Ammon's horn (tissue), 1 donor: Measurements from ENCODE around the gene EIF4G3.
"Not testable (repeated sequence)": the region's sequence is repeated elsewhere in the genome, so short reads cannot be mapped to it uniquely, and the experiment has no call there.

Experiments used
- DNase-seq: peaks from one replicate; pipeline ENCODE4 v3.0.0-alpha.2; 2016; ENCODE audit warnings: low spot score

EIF4G3 gene

GRCh38 chr1:21100481-21100921, 76.2 kb downstream of the EIF4G3 start:
- DNase-seq = peak; percentile 11

- no peak for DNase-seq
Observed at GRCh38 chr1:21099869-21100131, 76.9 kb downstream of the EIF4G3 start.

DNA sequence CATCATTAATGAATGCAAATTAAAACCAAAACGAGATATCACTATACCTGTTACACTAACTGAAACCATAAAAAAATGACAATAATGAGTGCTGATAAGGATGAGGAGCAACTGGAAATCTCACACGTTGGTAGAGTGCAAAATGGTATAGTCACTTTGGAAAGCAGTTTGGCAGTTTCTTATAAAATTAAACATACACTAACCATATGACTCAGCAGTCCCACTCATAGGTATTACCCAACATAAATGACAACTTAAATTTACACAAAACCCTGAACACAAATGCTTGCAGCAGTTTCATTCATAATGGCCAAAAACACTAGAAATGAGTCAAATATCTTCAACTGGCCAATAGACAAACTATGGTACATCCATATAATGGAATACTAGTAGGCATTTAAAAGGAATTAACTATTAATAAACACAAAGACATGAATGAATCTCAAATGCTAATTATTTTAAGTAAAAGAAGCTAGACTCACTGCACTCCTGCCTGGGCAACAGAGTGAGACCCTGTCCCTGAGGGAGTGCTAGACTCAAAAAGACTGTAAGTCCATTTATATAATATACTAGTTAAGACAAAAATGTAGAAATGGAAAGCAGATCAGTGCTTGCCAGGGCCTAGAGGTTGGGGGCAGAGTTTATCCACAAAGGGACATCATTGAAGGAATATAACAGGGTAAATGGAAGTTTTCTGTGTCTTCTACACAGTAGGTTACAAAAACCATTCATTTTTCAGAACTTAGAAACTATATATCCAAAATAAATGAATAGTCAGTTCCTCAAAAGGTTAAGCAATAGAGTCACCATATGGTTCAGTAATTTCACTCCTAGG, 77.4 kb downstream of the EIF4G3 start:
- no peak for DNase-seq

DNA sequence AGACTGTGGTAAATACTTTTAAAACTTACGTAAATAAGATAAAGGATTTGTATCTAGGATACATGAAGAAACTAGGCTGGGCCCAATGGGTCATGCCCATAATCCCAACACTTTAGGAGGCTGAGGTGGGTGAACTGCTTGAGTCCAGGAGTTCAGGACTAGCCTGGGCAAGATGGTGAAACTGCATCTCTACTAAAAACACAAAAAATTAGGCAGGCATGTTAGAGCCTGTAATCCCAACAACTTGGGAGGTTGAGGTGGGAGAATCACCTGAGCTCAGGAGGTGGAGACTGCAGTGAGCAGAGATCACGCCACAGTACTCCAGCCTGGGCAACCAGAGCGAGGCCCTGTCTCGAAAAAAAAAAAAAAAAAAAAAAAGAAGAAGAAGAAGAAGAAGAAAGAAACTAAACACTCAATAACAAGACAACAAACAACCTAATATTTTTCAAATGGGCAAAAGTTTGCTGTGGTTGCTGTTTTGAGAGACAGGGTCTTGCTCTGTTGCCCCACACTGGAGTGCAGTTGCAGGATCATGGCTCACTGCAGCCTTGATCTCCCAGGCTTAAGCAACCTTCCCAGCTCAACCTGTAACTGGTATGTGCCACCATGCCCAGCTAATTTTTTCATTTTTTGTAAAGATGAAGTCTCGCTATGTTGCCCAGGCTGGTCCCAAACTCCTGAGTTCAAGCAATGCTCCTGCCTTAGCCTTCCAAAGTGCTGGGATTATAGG, 78.3 kb downstream of the EIF4G3 start:
- DNase-seq = no peak

GRCh38 chr1:21097729-21098128, 79.0 kb downstream of the EIF4G3 start:
- no peak for DNase-seq

GRCh38 chr1:21095976-21096375, 80.7 kb downstream of the EIF4G3 start:
- DNase-seq = no peak

DNA sequence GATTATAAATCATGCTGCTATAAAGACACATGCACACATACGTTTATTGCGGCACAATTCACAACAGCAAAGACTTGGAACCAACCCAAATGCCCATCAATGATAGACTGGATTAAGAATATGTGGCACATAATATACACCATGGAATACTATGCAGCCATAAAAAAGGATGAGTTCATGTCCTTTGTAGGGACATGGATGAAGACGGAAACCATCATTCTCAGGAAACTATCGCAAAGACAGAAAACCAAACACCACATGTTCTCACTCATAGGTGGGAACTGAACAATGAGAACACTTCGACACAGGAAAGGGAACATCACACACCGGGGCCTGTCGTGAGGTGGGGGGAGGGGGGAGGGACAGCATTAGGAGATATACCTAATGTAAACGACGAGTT, 82.4 kb downstream of the EIF4G3 start:
- not testable (repeated sequence) for DNase-seq

DNA sequence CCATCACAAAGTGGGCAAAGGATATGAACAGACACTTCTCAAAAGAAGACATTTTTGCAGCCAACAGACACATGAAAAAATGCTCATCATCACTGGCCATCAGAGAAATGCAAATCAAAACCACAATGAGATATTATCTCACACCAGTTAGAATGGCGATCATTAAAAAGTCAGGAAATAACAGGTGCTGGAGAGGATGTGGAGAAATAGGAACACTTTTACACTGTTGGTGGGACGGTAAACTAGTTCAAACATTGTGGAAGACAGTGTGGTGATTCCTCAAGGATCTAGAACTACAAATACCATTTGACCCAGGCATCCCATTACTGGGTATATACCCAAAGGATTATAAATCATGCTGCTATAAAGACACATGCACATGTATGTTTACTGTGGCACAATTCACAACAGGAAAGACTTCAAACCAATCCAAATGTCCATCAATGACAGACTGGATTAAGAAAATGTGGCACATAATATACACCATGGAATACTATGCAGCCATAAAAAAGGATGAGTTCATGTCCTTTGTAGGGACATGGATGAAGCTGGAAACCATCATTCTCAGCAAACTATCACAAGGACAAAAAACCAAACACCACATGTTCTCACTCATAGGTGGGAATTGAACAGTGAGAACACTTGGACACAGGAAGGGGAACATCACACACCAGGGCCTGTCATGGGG, 83.3 kb downstream of the EIF4G3 start:
- DNase-seq = not testable (repeated sequence)

GRCh38 chr1:21092545-21092944, 84.2 kb downstream of the EIF4G3 start:
- not testable (repeated sequence) for DNase-seq

GRCh38 chr1:21091053-21091690, 85.5 kb downstream of the EIF4G3 start:
- DNase-seq = not testable (repeated sequence)

GRCh38 chr1:21090463-21090862, 86.2 kb downstream of the EIF4G3 start:
- DNase-seq = no peak

DNA sequence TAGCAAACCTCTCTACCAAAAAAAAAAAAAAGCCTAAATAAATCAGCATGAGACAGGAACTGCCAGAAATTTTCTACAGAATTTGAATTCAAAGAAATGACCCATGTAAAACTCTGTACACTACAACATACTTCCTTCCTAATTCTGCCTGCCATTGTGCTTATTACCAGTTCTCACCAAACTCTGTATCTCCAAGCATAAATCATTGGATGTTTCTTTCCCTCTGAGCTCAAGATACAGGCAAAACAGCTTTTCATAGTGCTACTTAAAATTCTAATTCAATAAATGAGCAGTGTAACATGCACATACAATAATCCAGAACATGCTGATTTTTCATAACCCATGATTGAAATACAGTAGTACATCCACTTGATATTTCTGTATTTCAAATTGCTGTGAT, 87.0 kb downstream of the EIF4G3 start:
- no peak for DNase-seq

GRCh38 chr1:21089299-21089698, 87.4 kb downstream of the EIF4G3 start:
- DNase-seq = no peak

DNA sequence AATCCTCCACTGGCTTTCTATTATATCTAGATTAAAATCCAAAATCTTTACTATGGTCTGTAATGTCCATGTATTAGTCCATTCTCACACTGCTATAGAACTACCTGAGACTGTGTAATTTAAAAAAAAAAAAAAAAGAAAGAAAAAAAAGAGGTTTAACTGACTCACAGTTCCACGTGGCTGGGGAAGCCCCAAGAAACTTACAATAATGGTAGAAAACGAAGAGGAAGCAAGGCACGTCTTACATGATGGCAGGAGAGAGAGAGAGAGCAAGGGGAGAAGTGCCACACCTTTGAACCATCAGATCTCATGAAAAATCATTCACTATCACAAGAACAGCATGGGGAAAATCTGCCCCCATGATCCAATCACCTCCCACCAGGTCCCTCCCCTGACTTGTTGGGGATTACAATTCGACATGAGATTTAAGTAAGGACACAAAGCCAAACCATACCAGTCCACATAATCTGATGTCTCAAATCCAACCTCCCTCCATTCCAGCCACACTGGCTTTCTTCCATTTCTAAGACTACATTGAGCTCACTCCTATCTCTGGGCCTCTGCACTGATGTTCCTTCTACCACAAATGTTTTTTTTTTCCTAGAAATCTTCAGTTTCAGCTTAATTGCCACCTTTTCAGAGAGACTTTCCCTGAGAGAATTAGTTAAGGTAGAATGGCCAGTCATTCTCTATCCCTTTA, 92.4 kb downstream of the EIF4G3 start:
- no peak for DNase-seq

- no peak for DNase-seq
Observed at GRCh38 chr1:21082073-21082472, 94.6 kb downstream of the EIF4G3 start.

DNA sequence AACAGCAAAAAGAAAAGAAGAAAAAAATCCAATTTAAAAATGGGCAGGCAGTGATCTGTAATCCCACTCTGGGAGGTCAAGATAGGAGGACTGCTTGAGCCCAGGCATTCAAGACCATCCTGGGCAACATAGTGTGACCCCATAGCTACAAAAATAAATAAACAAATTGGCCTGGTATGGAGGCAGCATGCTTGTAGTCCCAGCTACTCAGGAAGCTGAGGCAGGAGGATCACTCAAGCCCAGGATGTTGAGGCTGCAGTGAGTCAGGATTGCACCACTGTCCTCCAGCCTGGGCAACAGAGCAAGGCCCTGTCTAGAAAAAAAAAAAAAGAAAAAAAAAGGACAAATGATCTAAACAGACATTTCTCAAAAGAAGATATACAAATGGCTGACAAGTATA, 99.6 kb downstream of the EIF4G3 start:
- no peak for DNase-seq

DNA sequence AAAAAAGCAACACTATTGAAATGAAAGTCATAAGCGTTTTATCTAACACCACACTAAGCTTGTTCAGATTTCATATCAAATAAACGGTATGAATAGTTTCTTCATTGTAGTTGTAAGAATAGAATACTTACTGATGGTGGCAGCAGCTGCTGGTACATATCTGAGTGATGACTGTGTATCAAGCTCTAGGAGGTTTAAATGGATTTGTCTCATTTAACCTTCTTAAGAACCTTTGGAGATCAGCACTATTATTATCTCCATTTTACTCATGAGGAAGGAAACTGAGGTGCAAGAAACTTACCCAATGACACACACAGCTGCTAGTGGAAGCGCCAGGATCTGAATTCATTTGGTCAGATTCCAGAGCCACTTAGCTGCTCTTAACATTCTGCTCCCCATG, 104.0 kb downstream of the EIF4G3 start:
- peak; percentile 55 for DNase-seq

- no peak for DNase-seq
Observed at GRCh38 chr1:21069549-21069948, 107.1 kb downstream of the EIF4G3 start.

DNA sequence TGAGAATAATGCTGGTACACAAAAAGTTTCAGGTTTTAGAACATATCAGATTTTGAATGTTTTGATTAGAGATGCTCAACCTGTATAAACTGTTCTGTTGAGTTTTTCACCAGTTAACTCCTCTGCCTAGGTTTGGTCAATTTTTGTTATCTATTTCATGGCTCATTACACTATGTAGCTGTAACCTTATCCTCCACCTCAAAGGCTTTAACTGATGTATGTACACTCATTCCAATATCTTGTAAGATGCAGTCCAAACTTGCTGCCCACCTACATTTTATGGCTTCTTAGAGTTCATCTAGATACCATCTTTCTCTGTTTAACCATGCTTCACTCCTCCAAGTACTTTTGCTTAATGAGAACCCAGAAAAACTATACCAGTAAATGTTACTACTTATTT, 107.8 kb downstream of the EIF4G3 start:
- DNase-seq = no peak

DNA sequence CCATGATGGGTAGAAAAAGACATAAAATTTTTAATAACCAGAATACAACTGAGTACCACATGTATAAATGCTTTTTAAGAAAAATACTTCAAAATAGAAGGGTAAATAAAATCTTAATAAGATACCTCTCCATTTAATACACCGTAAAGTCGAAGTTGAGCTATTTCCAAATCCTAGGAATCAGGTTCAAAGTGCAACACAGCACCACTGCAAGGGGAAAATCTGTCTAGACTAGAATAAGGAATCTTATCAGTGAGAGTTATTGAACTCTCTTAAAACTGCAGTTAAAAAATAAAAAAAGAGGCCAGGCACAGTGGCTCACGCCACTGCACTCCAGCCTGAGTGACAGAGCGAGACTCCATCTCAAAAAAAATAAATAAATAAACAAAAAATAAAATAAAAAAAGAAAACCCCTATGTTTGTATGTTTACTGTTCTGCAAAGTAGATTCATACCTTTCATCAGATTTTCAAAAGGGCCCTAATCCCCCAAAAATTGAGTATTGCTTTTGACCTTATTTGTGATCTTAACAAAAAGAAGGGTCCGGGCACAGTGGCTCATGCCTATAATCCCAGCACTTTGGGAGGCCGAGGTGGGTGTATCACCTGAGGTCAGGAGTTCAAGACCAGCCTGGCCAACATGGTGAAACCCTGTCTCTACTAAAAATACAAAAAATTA, 109.0 kb downstream of the EIF4G3 start:
- no peak for DNase-seq

DNA sequence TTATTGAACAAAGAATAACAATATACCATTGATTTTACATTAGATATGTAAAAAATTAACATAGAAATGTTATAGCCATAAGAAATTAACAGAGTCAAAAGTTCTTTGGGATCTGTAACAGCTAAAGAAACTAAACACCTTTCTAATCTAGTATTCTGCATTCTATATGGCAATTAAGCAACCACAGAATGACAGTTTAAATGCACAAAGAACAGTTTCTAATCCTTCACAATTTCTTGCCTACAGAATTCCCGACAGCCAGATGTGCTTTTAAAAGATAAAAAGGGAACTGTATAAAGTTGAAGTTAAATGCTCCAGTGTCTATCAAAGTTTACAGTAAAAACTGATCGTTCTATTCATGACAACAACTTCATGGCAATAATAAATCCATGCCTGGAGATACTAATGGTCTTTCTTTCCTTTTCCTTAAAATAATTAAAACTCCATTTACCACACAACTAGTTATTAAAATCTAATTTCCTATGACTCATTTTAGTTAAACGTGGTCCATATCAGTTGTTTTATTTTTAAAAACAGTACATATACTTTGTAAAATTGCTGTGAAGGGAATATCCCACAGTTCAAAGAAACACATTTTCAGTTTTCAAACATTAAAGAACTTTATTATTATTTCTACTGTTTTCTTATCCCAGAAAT, 110.2 kb downstream of the EIF4G3 start:
- DNase-seq = no peak
